Spinal cord (tissue), 10 donors: ENCODE results near the gene TPRA1. TPM values are rescaled to one million over a fixed set of nuclear protein-coding genes. Genes with fewer than 3 reads are reported as not detected.

Experiments used
- DNase-seq, 6 donors: peaks; one replicate each; pipeline versions ENCODE4 v3.0.0 to v3.0.0-alpha.2; 2013 to 2015; ENCODE audit warnings: low spot score in 6 of 6, low read depth in 4 of 6
- H3K27ac ChIP-seq: one replicate; pipeline ENCODE4 v1.5.1; 2013; ENCODE audit warnings: low read depth, low read length, control low read depth
- H3K27me3 ChIP-seq: one replicate; pipeline ENCODE4 v1.6.1; 2013; ENCODE audit warnings: low read length; ENCODE audit not compliant: control insufficient read depth, insufficient read depth
- H3K36me3 ChIP-seq: one replicate; pipeline ENCODE4 v1.6.1; 2013; ENCODE audit warnings: low read length; ENCODE audit not compliant: control insufficient read depth, insufficient read depth
- H3K4me1 ChIP-seq: one replicate; pipeline ENCODE4 v1.6.1; 2013; ENCODE audit warnings: low read length; ENCODE audit not compliant: control insufficient read depth, insufficient read depth
- H3K4me3 ChIP-seq: one replicate; pipeline ENCODE4 v1.5.1; 2013; ENCODE audit warnings: low read depth, low read length, control low read depth
- H3K9me3 ChIP-seq: one replicate; pipeline ENCODE4 v1.6.1; 2013; ENCODE audit warnings: low read length; ENCODE audit not compliant: control insufficient read depth, insufficient read depth
- WGBS: methylation state at CpG from one replicate; pipeline ENCODE4 v1.1.5; 2013; ENCODE audit warnings: missing lambda C conversion rate; ENCODE audit not compliant: insufficient coverage; 5-methylcytosine and 5-hydroxymethylcytosine counted together
- polyA plus RNA-seq, 2 donors: library from polyadenylated mRNA; unstranded; fragments of 120-200 nt; gene quantifications; one replicate each; pipeline ENCODE4 v1.2.1, GENCODE V29; 2013; ENCODE audit not compliant: insufficient read length in 2 of 2
- total RNA-seq, 2 donors: library from RNA; depleted of rRNA in 1 of 2; stranded (reverse); fragments of 120-200 nt in 1 of 2; fragments of >200 nt in 1 of 2; gene quantifications; one replicate each; pipeline versions ENCODE4 v1.2.3 to v1.2.4, GENCODE V29; 2013 to 2014
- donor health status: healthy.

Gene TPRA1
- total and polyA plus RNA-seq, 4 donors, result 17.6 to 40.3 (median 31.5) TPM

DNA sequence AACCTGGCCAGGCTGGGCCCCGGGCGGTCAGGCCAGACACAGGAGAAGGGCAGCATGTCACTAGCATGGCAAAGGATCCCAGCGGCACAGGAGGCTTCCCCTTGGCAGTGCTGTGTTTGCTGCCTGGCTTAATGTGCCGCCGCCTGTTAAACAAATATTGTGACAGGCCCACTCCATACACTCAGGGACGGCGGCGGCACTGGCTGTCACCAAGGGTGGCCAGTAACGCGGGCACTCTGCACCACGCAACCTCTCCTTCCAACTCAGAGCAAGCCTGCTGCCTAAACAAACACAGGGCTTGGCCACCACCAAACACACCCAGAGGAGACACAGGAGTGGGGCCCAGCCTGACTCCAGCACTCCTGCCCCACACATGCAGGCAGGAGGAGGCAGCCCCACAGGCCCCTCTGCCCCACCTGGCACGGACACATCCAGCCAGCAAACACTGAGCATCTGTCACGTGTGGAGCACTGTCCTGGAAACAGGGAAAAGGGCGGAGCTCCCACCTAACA is 48.0 kb downstream of the TPRA1 start:
- no peaks in the 10 kb centered on the region for H3K9me3 ChIP-seq
- no peak overlapping the region for H3K4me3 ChIP-seq
- no peaks in the 10 kb centered on the region for H3K27me3 ChIP-seq
- no peak for DNase-seq
- WGBS, result 72% methylated on average over 14 of the region's 14 CpGs
- no peaks in the 10 kb centered on the region for H3K36me3 ChIP-seq
- H3K27ac ChIP-seq, result no peak overlapping the region
- H3K4me1 ChIP-seq, result peaks cover 28% of the 10 kb centered on the region

DNA sequence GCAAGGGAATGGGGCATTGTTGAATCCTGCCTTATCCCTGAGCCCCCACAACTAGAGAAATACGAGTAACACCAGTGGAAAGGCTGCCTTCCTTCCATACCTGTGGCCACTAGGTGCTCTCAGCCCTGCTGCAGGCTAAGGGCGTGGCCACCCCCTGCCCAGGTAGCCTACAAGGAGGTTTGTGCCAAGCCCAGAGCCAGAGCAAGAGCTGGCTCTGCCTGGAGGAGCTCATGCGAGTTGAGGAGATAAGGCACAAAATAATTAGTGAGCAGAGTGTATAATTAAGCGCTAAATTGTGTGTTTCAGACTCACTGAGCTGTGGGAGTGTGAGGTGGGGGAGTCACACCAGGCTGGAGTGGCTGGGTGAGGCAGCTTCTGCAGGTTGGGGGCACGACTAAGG is 49.2 kb downstream of the TPRA1 start:
- Histone ChIP-seq H3K27me3 (no peaks in the 10 kb centered on the region), H3K27ac (no peak overlapping the region), H3K9me3 (no peaks in the 10 kb centered on the region), H3K36me3 (no peaks in the 10 kb centered on the region), H3K4me1 (peaks cover 29% of the 10 kb centered on the region), H3K4me3 (no peak overlapping the region)
- WGBS, result 85% methylated on average over 5 of the region's 5 CpGs
- DNase-seq, result no peak

DNA sequence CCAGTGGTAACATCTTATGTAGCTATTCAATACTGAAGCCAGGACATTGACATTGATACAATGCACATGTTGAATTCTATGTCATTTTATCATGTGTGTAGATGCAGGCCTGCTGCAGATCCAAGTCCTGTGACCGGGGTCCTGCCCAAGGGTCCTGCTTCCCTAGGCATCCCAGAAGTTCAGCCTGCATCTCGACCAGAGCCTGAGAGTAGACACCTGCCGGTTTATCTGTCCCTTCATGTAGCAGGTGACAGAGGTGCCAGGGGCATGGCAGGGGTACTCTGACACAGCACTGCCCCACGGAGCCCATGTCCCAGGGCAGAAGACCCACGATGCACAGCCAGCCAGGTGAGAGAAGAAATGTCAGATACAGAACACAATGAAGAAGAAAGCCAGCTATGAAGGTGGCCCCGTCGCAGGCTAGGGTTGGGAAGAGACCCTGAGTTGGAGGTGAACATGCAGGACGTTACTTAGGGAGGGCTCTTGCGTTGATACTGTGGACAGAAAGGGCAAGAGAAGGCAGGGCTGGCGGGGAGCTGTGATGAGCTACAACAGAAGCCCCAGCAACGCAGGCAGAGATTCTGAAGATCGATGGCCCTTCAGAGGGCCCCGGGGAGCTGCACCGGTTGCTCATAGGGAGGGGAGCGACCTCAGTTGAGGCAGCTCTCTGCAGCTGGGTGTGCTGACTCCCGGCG is 51.0 kb downstream of the TPRA1 start:
- 80% methylated on average over 13 of the region's 17 CpGs for WGBS
- H3K36me3 ChIP-seq, result no peaks in the 10 kb centered on the region
- H3K4me1 ChIP-seq, result peaks cover 24% of the 10 kb centered on the region
- no peaks in the 10 kb centered on the region for H3K27me3 ChIP-seq
- no peak overlapping the region for H3K27ac ChIP-seq
- no peaks in the 10 kb centered on the region for H3K9me3 ChIP-seq
- DNase-seq, result no peak
- no peak overlapping the region for H3K4me3 ChIP-seq

DNA sequence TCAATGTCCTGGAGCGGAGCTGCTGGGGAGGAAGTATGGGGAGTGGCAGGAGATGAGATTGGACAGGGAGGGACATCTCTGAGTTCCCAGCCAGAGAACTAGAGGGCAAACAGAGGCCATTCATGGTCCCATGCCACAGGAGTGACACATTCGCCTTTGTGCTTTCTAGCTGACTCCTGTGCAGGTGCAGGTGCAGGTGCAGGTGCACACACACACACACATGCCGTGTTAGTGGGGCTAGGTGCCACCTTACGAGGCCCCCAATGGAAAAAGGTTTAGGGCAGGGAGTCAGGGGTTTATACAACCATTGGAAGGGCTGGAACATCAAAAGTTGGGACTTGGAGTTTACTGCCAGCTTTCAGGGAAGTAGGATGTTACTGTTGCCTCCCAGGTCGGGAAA is 52.0 kb downstream of the TPRA1 start:
- WGBS, result 100% methylated on average over 3 of the region's 5 CpGs
- no peak overlapping the region for H3K27ac ChIP-seq
- H3K9me3 ChIP-seq, result no peaks in the 10 kb centered on the region
- peaks cover 18% of the 10 kb centered on the region for H3K4me1 ChIP-seq
- no peak for DNase-seq
- no peaks in the 10 kb centered on the region for H3K27me3 ChIP-seq
- H3K36me3 ChIP-seq, result no peaks in the 10 kb centered on the region
- no peak overlapping the region for H3K4me3 ChIP-seq

DNA sequence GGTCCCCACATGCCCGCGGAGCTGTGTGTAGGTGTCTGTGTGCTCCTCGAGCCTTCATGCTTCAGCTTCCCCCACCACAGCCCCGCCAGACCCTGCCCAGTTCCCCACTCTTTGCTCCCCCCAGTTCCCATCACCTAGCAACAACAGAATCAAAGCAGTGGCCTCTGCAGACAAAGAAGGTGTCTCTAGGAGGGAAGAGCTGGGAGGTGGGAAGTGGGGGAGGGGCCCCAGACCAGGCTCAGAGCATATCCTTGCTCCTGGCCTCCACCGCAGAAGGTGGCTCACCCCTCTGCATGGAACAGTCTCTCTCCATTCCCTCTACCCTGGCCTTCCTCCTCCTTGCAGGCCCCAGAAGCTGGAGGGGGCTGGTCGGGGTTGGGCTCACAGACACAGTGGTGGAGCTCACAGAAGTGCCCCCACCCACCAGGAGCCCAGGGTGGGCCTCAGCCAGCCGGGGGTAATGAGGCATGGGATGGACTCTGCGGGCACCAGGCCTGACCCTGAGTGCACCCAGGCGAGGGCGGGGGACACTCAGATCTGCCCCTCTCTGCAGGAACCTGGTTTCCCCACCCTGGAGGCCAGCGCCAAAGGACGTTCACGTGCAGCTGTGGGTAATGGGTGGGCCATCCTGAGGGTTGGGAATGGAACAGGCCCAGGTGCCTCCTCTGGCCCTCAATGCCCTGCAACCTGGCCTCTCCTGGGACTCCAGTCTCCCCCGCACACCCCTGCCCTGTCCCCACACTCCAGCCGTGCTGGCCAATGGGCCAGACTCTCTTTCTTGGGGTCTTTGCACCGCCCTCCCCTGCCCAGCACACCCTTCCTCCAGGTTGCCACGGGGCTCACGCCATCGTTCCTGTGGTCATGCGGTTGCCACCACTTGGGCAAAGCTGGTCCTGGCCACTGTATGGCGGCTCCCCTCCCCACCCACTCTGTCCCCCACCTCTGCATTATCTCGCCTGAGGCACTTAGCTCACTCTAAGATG is 53.4 kb downstream of the TPRA1 start:
- no peak overlapping the region for H3K4me3 ChIP-seq
- H3K4me1 ChIP-seq, result peaks cover 18% of the 10 kb centered on the region
- 80% methylated on average over 15 of the region's 22 CpGs for WGBS
- H3K9me3 ChIP-seq, result no peaks in the 10 kb centered on the region
- no peaks in the 10 kb centered on the region for H3K36me3 ChIP-seq
- no peak overlapping the region for H3K27ac ChIP-seq
- DNase-seq, result peak in 2 of 6 donors; percentile 38 to 90
- H3K27me3 ChIP-seq, result no peaks in the 10 kb centered on the region

DNA sequence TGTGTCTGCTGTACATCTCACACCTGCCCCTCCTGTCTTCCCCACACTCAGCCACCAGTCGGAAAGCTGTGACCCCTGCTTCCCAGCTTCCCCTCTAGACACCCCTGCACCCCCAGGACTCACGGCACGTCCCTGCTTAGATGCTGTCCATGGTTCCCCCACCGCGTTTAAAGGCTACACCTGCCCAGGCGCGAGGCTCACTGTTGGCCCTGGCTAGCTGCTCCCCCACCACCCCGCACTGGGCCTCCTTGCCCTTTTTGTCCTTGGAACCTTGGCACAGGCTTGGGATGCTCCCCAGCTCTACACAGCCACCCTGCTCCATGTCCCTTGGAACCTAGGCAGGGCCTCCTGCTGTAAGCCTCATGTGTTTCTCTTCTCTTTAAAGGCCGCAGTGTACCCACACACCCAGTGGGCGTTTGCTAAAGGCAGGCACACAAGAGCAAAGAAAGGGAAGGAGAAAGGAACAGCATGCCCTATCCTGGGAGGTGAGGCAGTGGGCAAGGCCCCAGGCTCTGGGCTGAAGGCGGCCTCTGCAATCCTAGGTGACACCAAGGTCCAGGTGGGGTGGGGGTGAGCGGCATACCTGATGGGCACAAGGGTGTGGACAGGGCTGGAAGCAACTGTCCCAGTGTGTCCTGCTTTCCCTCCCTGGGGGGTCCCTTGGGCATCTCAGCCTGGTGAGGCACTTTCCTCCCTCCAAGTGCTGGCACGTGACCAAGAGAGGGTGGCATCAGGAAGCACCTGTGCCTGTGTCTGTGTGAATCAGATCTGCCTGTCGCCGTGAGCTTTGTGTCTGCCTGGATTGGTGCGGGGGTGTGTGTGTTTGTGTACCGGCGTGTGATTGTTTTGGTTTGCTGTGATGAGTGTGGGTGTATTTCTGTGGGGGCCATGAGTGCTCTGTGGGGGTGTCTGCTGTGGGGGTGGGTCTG is 54.4 kb downstream of the TPRA1 start:
- Histone ChIP-seq H3K4me3 (no peak overlapping the region), H3K9me3 (no peaks in the 10 kb centered on the region), H3K4me1 (peaks cover 18% of the 10 kb centered on the region), H3K36me3 (no peaks in the 10 kb centered on the region), H3K27me3 (no peaks in the 10 kb centered on the region), H3K27ac (no peak overlapping the region)
- no peak for DNase-seq
- WGBS, result 68% methylated on average over 18 of the region's 18 CpGs

DNA sequence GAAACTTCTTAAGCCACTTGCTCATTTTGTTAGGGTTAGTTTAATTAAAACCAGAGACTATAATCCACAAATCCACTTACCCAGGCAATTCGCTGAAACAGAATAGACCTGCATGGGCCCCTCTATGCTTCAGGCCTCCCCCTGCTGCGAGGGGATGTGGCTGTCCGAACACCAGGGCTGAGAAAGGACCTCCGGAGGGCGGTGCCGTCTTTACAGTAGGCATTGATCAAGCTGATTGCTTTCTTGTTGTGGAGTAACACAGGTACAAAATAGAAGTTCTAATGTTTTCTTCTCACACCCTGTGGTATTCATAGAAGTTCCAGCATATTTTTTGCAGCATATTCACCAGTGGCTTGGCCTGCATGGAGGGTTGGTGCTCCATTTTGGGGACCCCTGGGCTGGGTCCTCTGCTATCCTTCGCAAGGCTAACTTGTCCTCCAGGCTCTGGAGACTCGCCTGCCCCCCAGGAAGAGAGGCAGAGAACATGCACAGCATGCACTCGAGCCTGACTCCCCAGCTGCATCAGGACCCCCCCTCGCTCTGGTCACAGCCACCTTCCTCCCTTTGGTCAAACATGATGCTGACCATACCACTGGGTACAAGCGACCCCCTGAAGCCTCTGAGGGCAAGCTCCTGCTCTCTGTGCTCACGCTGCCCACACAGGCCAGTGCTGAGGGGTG is 55.3 kb downstream of the TPRA1 start:
- no peaks in the 10 kb centered on the region for H3K36me3 ChIP-seq
- H3K9me3 ChIP-seq, result no peaks in the 10 kb centered on the region
- 93% methylated on average over 4 of the region's 12 CpGs for WGBS
- H3K4me1 ChIP-seq, result peaks cover 18% of the 10 kb centered on the region
- no peak overlapping the region for H3K27ac ChIP-seq
- H3K27me3 ChIP-seq, result no peaks in the 10 kb centered on the region
- H3K4me3 ChIP-seq, result no peak overlapping the region
- DNase-seq, result no peak

DNA sequence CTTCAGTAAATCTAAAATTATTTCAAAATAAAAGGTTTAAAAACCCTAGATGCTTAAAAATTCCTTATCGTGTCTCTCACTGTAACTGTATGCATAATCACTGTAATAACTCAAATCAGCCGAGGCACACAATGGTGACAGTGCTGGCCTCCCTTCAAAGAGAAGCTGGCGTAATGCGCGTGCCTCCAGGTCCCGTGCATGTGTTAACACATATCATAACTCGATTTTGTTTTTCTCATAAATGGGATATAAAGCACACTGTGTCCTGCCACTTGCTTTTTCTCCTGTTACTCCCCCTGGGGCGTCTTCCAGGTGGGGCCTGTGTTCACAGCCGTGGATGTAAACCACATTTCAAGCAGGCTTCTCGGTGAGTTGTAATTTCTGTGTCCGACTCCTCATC is 56.0 kb downstream of the TPRA1 start:
- no peaks in the 10 kb centered on the region for H3K27me3 ChIP-seq
- no peak overlapping the region for H3K27ac ChIP-seq
- 82% methylated on average over 7 of the region's 11 CpGs for WGBS
- H3K36me3 ChIP-seq, result no peaks in the 10 kb centered on the region
- no peak for DNase-seq
- peaks cover 18% of the 10 kb centered on the region for H3K4me1 ChIP-seq
- H3K4me3 ChIP-seq, result no peak overlapping the region
- no peaks in the 10 kb centered on the region for H3K9me3 ChIP-seq

DNA sequence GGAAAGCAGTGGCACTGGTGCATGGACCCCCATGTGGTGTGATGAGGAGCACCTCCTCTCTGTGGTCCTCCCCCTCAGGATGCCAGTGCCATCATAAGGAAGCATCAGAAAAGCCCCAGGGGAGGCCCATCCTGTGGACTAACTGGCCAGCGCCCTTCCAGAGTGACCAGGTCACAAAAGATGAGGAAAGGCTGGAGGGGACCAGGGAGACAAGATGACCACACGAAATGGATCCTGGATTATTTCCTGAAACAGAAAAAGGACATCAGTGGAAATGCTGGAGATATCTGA is 56.4 kb downstream of the TPRA1 start:
- WGBS, result 83% methylated on average over 2 of the region's 2 CpGs
- no peak for DNase-seq
- no peaks in the 10 kb centered on the region for H3K27me3 ChIP-seq
- no peaks in the 10 kb centered on the region for H3K9me3 ChIP-seq
- no peaks in the 10 kb centered on the region for H3K36me3 ChIP-seq
- H3K27ac ChIP-seq, result no peak overlapping the region
- H3K4me1 ChIP-seq, result peaks cover 18% of the 10 kb centered on the region
- no peak overlapping the region for H3K4me3 ChIP-seq
